ENCODE measurements around the gene CDKN2B. TPM values are rescaled to one million over a fixed set of nuclear protein-coding genes. Genes with fewer than 3 reads are reported as not detected.

The CDKN2B gene
- total RNA-seq, 6 donors from 2014 or later, result 27.2 to 90.6 (median 52.6) TPM

- ATAC-seq (ENCODE audit: low FRiP score in 2 of 2) (peak; percentile 12 to 58), DNase-seq (peak; percentile 44 to 91)
- Histone ChIP-seq H3K4me3 (peak within 1 kb of the TSS; percentile 74 to 96 (median 88)), H3K9me3 (no peaks in the 10 kb centered on the region), H3K36me3 (no peaks in the 10 kb centered on the region), H3K4me1 (peaks cover 11 to 21% (median 12%) of the 10 kb centered on the region in 4 donors), H3K27ac (peak within 1 kb of the TSS; percentile 88 to 90 (median 90)), H3K27me3 (peaks cover 0 to 15% (median 7%) of the 10 kb centered on the region in 4 donors)
- no peak for TF ChIP-seq CTCF (IDR thresholded peaks at IDR 0.05)
- no peak for TF ChIP-seq POLR2AphosphoS5 (IDR thresholded peaks at IDR 0.05)
- no peak for TF ChIP-seq EP300 (IDR thresholded peaks at IDR 0.05)
- TF ChIP-seq POLR2A (IDR thresholded peaks at IDR 0.05), result no peak
- 6% methylated on average over 40 of the region's 53 CpGs; no CpG with 5 or more reads in 1 of the 2 donors for WGBS, 2 donors
Measured at GRCh38 chr9:21993893-21994555, 15.1 kb downstream of the CDKN2B start, which contains the start of gene CDKN2A. Gene CDKN2A (minus strand): TSS chr9:21994392.

GRCh38 chr9:21993007-21993406 lies 16.1 kb downstream of the CDKN2B start:
- H3K4me1 ChIP-seq, result peaks cover 11 to 21% (median 12%) of the 10 kb centered on the region in 4 donors
- H3K9me3 ChIP-seq, result no peaks in the 10 kb centered on the region
- peaks cover 0 to 16% (median 7%) of the 10 kb centered on the region in 4 donors for H3K27me3 ChIP-seq
- DNase-seq (no peak), ATAC-seq (ENCODE audit: low FRiP score in 2 of 2) (no peak)
- 90 to 94% methylated on average over 4 of the region's 4 CpGs for WGBS, 2 donors
- TF ChIP-seq EP300 (IDR thresholded peaks at IDR 0.05), result no peak
- TF ChIP-seq POLR2AphosphoS5 (IDR thresholded peaks at IDR 0.05), result no peak
- no peak for TF ChIP-seq CTCF (IDR thresholded peaks at IDR 0.05)
- TF ChIP-seq POLR2A (IDR thresholded peaks at IDR 0.05), result no peak
- no peak overlapping the region for H3K4me3 ChIP-seq
- no peaks in the 10 kb centered on the region for H3K36me3 ChIP-seq
- H3K27ac ChIP-seq, result no peak overlapping the region

- no peak overlapping the region for H3K4me3 ChIP-seq
- ATAC-seq (ENCODE audit: low FRiP score in 2 of 2), result no peak
- H3K9me3 ChIP-seq, result no peaks in the 10 kb centered on the region
- no peak overlapping the region for H3K27ac ChIP-seq
- no peak for DNase-seq
- H3K36me3 ChIP-seq, result no peaks in the 10 kb centered on the region
- TF ChIP-seq POLR2A (IDR thresholded peaks at IDR 0.05), result no peak
- TF ChIP-seq CTCF (IDR thresholded peaks at IDR 0.05), result no peak
- TF ChIP-seq POLR2AphosphoS5 (IDR thresholded peaks at IDR 0.05), result no peak
- TF ChIP-seq EP300 (IDR thresholded peaks at IDR 0.05), result no peak
- peaks cover 0 to 16% (median 7%) of the 10 kb centered on the region in 4 donors for H3K27me3 ChIP-seq
- 78% methylated on average over 5 of the region's 5 CpGs for WGBS, 2 donors
- peaks cover 11 to 25% (median 12%) of the 10 kb centered on the region in 4 donors for H3K4me1 ChIP-seq
Measured at GRCh38 chr9:21991072-21991959, 17.8 kb downstream of the CDKN2B start.

GRCh38 chr9:21989440-21990189 lies 19.5 kb downstream of the CDKN2B start:
- 19 to 31% methylated on average over 29 to 35 of the region's 35 CpGs for WGBS, 2 donors
- Histone ChIP-seq H3K27ac (no peak overlapping the region), H3K9me3 (no peaks in the 10 kb centered on the region), H3K4me3 (no peak overlapping the region), H3K4me1 (peaks cover 4 to 17% (median 7%) of the 10 kb centered on the region in 4 donors), H3K36me3 (no peaks in the 10 kb centered on the region), H3K27me3 (peaks cover 0 to 25% (median 9%) of the 10 kb centered on the region in 4 donors)
- DNase-seq (peak in 1 of 2 donors; percentile 50), ATAC-seq (ENCODE audit: low FRiP score in 2 of 2) (no peak)
- TF ChIP-seq EP300 (IDR thresholded peaks at IDR 0.05) (no peak), POLR2A (IDR thresholded peaks at IDR 0.05) (no peak), CTCF (IDR thresholded peaks at IDR 0.05) (no peak), POLR2AphosphoS5 (IDR thresholded peaks at IDR 0.05) (no peak)

Data from upper lobe of left lung (tissue), 6 donors.